ENCODE results near the gene SKI. TPM values are rescaled to one million over a fixed set of nuclear protein-coding genes. Genes with fewer than 3 reads are reported as not detected.

The SKI gene
- total and polyA plus RNA-seq, 9 of the 15 experiments (the other 6 are each of a cell fraction or from before 2014, with no cell fraction given), result 0.10 to 60.5 (median 4.6) TPM

- TF ChIP-seq, protein P1, sequence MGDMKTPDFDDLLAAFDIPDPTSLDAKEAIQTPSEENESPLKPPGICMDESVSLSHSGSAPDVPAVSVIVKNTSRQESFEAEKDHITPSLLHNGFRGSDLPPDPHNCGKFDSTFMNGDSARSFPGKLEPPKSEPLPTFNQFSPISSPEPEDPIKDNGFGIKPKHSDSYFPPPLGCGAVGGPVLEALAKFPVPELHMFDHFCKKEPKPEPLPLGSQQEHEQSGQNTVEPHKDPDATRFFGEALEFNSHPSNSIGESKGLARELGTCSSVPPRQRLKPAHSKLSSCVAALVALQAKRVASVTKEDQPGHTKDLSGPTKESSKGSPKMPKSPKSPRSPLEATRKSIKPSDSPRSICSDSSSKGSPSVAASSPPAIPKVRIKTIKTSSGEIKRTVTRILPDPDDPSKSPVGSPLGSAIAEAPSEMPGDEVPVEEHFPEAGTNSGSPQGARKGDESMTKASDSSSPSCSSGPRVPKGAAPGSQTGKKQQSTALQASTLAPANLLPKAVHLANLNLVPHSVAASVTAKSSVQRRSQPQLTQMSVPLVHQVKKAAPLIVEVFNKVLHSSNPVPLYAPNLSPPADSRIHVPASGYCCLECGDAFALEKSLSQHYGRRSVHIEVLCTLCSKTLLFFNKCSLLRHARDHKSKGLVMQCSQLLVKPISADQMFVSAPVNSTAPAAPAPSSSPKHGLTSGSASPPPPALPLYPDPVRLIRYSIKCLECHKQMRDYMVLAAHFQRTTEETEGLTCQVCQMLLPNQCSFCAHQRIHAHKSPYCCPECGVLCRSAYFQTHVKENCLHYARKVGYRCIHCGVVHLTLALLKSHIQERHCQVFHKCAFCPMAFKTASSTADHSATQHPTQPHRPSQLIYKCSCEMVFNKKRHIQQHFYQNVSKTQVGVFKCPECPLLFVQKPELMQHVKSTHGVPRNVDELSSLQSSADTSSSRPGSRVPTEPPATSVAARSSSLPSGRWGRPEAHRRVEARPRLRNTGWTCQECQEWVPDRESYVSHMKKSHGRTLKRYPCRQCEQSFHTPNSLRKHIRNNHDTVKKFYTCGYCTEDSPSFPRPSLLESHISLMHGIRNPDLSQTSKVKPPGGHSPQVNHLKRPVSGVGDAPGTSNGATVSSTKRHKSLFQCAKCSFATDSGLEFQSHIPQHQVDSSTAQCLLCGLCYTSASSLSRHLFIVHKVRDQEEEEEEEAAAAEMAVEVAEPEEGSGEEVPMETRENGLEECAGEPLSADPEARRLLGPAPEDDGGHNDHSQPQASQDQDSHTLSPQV (IDR thresholded peaks at IDR 0.05), result peak; percentile 91
- TF ChIP-seq GTF2F1 (IDR thresholded peaks at IDR 0.05; ENCODE audit: low read depth, low read length) (no peak; the same call in 1 of the 2 replicates), SMARCE1 (IDR thresholded peaks at IDR 0.05) (no peak), MTF1 (CRISPR knock-in tag; IDR thresholded peaks at IDR 0.05; ENCODE audit: borderline replicate concordance) (no peak), ZNF778 (CRISPR knock-in tag; IDR thresholded peaks at IDR 0.05) (no peak), ZNF282 (CRISPR knock-in tag; IDR thresholded peaks at IDR 0.05) (no peak), ATF4 (CRISPR knock-in tag; IDR thresholded peaks at IDR 0.05) (no peak), SNAPC5 (CRISPR knock-in tag; IDR thresholded peaks at IDR 0.05) (no peak), GTF2A2 (tag; IDR thresholded peaks at IDR 0.05) (no peak), ZEB2 (IDR thresholded peaks at IDR 0.05) (no peak), CBX5 (IDR thresholded peaks at IDR 0.05; ENCODE audit: borderline replicate concordance, low read depth) (no peak), ZNF316 (IDR thresholded peaks at IDR 0.05) (no peak)
- TF ChIP-seq, protein P2, sequence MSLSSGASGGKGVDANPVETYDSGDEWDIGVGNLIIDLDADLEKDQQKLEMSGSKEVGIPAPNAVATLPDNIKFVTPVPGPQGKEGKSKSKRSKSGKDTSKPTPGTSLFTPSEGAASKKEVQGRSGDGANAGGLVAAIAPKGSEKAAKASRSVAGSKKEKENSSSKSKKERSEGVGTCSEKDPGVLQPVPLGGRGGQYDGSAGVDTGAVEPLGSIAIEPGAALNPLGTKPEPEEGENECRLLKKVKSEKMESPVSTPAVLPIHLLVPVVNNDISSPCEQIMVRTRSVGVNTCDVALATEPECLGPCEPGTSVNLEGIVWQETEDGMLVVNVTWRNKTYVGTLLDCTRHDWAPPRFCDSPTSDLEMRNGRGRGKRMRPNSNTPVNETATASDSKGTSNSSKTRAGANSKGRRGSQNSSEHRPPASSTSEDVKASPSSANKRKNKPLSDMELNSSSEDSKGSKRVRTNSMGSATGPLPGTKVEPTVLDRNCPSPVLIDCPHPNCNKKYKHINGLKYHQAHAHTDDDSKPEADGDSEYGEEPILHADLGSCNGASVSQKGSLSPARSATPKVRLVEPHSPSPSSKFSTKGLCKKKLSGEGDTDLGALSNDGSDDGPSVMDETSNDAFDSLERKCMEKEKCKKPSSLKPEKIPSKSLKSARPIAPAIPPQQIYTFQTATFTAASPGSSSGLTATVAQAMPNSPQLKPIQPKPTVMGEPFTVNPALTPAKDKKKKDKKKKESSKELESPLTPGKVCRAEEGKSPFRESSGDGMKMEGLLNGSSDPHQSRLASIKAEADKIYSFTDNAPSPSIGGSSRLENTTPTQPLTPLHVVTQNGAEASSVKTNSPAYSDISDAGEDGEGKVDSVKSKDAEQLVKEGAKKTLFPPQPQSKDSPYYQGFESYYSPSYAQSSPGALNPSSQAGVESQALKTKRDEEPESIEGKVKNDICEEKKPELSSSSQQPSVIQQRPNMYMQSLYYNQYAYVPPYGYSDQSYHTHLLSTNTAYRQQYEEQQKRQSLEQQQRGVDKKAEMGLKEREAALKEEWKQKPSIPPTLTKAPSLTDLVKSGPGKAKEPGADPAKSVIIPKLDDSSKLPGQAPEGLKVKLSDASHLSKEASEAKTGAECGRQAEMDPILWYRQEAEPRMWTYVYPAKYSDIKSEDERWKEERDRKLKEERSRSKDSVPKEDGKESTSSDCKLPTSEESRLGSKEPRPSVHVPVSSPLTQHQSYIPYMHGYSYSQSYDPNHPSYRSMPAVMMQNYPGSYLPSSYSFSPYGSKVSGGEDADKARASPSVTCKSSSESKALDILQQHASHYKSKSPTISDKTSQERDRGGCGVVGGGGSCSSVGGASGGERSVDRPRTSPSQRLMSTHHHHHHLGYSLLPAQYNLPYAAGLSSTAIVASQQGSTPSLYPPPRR (CRISPR knock-in tag; IDR thresholded peaks at IDR 0.05; ENCODE audit: borderline replicate concordance), result no peak
- TF ChIP-seq, protein P3, sequence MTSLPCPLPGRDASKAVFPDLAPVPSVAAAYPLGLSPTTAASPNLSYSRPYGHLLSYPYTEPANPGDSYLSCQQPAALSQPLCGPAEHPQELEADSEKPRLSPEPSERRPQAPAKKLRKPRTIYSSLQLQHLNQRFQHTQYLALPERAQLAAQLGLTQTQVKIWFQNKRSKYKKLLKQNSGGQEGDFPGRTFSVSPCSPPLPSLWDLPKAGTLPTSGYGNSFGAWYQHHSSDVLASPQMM (CRISPR knock-in tag; IDR thresholded peaks at IDR 0.05), result no peak
- TF ChIP-seq, protein P4, sequence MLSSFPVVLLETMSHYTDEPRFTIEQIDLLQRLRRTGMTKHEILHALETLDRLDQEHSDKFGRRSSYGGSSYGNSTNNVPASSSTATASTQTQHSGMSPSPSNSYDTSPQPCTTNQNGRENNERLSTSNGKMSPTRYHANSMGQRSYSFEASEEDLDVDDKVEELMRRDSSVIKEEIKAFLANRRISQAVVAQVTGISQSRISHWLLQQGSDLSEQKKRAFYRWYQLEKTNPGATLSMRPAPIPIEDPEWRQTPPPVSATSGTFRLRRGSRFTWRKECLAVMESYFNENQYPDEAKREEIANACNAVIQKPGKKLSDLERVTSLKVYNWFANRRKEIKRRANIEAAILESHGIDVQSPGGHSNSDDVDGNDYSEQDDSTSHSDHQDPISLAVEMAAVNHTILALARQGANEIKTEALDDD (IDR thresholded peaks at IDR 0.05), result no peak
Measured at GRCh38 chr1:2199042-2199810, 28.9 kb upstream of the SKI start (continued).

All from K562 (cell line).